H1 (cell line): ENCODE measurements around the gene CCDC136. TPM values are rescaled to one million over a fixed set of nuclear protein-coding genes. Genes with fewer than 3 reads are reported as not detected.
A peak's percentile ranks its signal among the peaks of the same experiment; 100 is the strongest.

ENCODE experiments used
- CTCF ChIA-PET: fragments of 300-600 bp; sonication (Branson Sonifier 250); formaldehyde crosslinking; loops from one replicate; lab custom pipeline; 2021; ENCODE audit not compliant: partially characterized antibody; lab: Charles Lee
- POLR2A ChIA-PET: fragments of 300-600 bp; sonication (Branson Sonifier 250); formaldehyde crosslinking; loops from one replicate; lab custom pipeline; 2021; ENCODE audit warnings: inconsistent platforms; ENCODE audit not compliant: partially characterized antibody; lab: Charles Lee
- DNase-seq, 2 experiments: peaks; one replicate each; pipeline versions ENCODE4 v3.0.0 to v3.0.0-alpha.2; 2010 to 2022; ENCODE audit warnings: low spot score in 2 of 2, low read depth in 1 of 2, mixed read lengths in 1 of 2
- FAIRE-seq: peaks from 2 replicates; lab custom pipeline; 2011; peaks lifted over from hg19 to GRCh38; lab: Jason Lieb, UNC
- H2AFZ ChIP-seq: 2 replicates; pipeline ENCODE4 v1.8.1; 2012; ENCODE audit warnings: low read length, inconsistent platforms
- H2AK5ac ChIP-seq: 2 replicates; pipeline ENCODE4 v1.6.1; 2013; ENCODE audit warnings: low read depth, low read length
- H2BK120ac ChIP-seq: replicated peaks from 2 replicates; pipeline ENCODE3; 2013; ENCODE audit warnings: low read depth, low read length, inconsistent platforms
- H2BK12ac ChIP-seq: 2 replicates; pipeline ENCODE4 v1.6.1; 2013; ENCODE audit warnings: low read depth, low read length
- H2BK15ac ChIP-seq: 2 replicates; pipeline ENCODE4 v1.6.1; 2013; ENCODE audit warnings: low read length
- H2BK20ac ChIP-seq: 2 replicates; pipeline ENCODE4 v1.6.1; 2013; ENCODE audit warnings: low read length
- H2BK5ac ChIP-seq: 2 replicates; pipeline ENCODE4 v1.6.1; 2013; ENCODE audit warnings: low read depth, low read length
- H3K14ac ChIP-seq: 2 replicates; pipeline ENCODE4 v1.6.1; 2013; ENCODE audit warnings: inconsistent platforms; ENCODE audit not compliant: insufficient read length
- H3K18ac ChIP-seq: 2 replicates; pipeline ENCODE4 v1.6.1; 2013; ENCODE audit warnings: low read length; ENCODE audit errors: extremely low read depth
- H3K23ac ChIP-seq: 2 replicates; pipeline ENCODE4 v1.6.1; 2013; ENCODE audit warnings: inconsistent platforms; ENCODE audit not compliant: insufficient read length
- H3K23me2 ChIP-seq: 2 replicates; pipeline ENCODE4 v1.6.1; 2013; ENCODE audit warnings: low read depth, low read length
- H3K27ac ChIP-seq: 2 replicates; pipeline ENCODE4 v1.6.1; 2011; ENCODE audit warnings: low read depth, low read length, inconsistent platforms
- H3K27me3 ChIP-seq, 4 experiments: replicated peaks in 1 of 4; 1 replicate in 1 of 4; 2 replicates in 3 of 4; pipeline versions ENCODE4 v1.6.1 to v1.8.1; 2011 to 2013; ENCODE audit warnings: low read length in 3 of 4, mild to moderate bottlenecking in 3 of 4, inconsistent platforms in 2 of 4, mixed read lengths in 2 of 4, moderate library complexity in 1 of 4; ENCODE audit not compliant: control insufficient read depth in 3 of 4, insufficient read depth in 3 of 4; ENCODE audit errors: extremely low read depth in 1 of 4
- H3K36me3 ChIP-seq, 4 experiments: 2 replicates each; pipeline versions ENCODE4 v1.6.1 to v1.8.1; 2011 to 2013; ENCODE audit warnings: mild to moderate bottlenecking in 4 of 4, low read length in 3 of 4, moderate library complexity in 2 of 4, control low read depth in 1 of 4, inconsistent platforms in 1 of 4; ENCODE audit not compliant: insufficient read depth in 4 of 4, control insufficient read depth in 2 of 4
- H3K4ac ChIP-seq: replicated peaks from 2 replicates; pipeline ENCODE3; 2013; ENCODE audit warnings: low read length, low read depth, mixed read lengths, inconsistent platforms; ENCODE audit not compliant: insufficient read length
- H3K4me1 ChIP-seq, 4 experiments: replicated peaks in 1 of 4; 1 replicate in 1 of 4; 2 replicates in 3 of 4; pipeline versions ENCODE4 v1.6.1 to v1.8.1; 2011 to 2013; ENCODE audit warnings: low read length in 3 of 4, inconsistent platforms in 2 of 4, mixed read lengths in 1 of 4; ENCODE audit not compliant: insufficient read depth in 4 of 4, control insufficient read depth in 3 of 4
- H3K4me2 ChIP-seq, 2 experiments: 2 replicates each; pipeline versions ENCODE4 v1.6.1 to v1.8.1; 2011 to 2013; ENCODE audit warnings: low read depth in 2 of 2, low read length in 2 of 2, control low read depth in 1 of 2, inconsistent platforms in 1 of 2, mild to moderate bottlenecking in 1 of 2; ENCODE audit not compliant: insufficient read depth in 1 of 2
- H3K4me3 ChIP-seq, 4 experiments: fragments of 200-600, 300-600 bp in 1 of 4; sonication (generic), shearing (Covaris generic), sonication (Bioruptor Twin) in 1 of 4; 2 replicates each; pipeline versions ENCODE4 v1.5.1 to v1.8.1; 2011 to 2016; ENCODE audit warnings: low read length in 4 of 4, low read depth in 3 of 4, control low read depth in 2 of 4, inconsistent platforms in 2 of 4, mild to moderate bottlenecking in 2 of 4, mixed read lengths in 1 of 4, moderate library complexity in 1 of 4; ENCODE audit not compliant: insufficient read depth in 2 of 4; ENCODE audit errors: extremely low read depth in 1 of 4
- H3K56ac ChIP-seq: replicated peaks from 2 replicates; pipeline ENCODE3; 2013; ENCODE audit warnings: low read depth, mild to moderate bottlenecking, mixed read lengths, low read length, inconsistent platforms; ENCODE audit not compliant: insufficient read length
- H3K79me1 ChIP-seq: 2 replicates; pipeline ENCODE4 v1.6.1; 2013; ENCODE audit warnings: low read depth, low read length, control low read depth
- H3K79me2 ChIP-seq, 2 experiments: 2 replicates each; pipeline versions ENCODE4 v1.6.1 to v1.8.1; 2012 to 2013; ENCODE audit warnings: low read length in 2 of 2, mild to moderate bottlenecking in 2 of 2, inconsistent platforms in 1 of 2; ENCODE audit not compliant: insufficient read depth in 2 of 2, control insufficient read depth in 1 of 2
- H3K9ac ChIP-seq, 4 experiments: replicated peaks in 1 of 4; 1 replicate in 1 of 4; 2 replicates in 3 of 4; pipeline versions ENCODE4 v1.6.1 to v1.8.1; 2011 to 2013; ENCODE audit warnings: low read depth in 3 of 4, low read length in 3 of 4, control low read depth in 2 of 4, mild to moderate bottlenecking in 2 of 4, moderate library complexity in 2 of 4, inconsistent platforms in 1 of 4; ENCODE audit errors: extremely low read depth in 1 of 4
- H3K9me3 ChIP-seq, 2 experiments: 2 replicates each; pipeline versions ENCODE4 v1.6.1 to v1.8.1; 2012 to 2013; ENCODE audit warnings: mild to moderate bottlenecking in 2 of 2, moderate library complexity in 2 of 2, control low read depth in 1 of 2, inconsistent platforms in 1 of 2, low read depth in 1 of 2, low read length in 1 of 2, mixed read lengths in 1 of 2; ENCODE audit not compliant: insufficient read depth in 2 of 2
- H4K20me1 ChIP-seq, 2 experiments: replicated peaks in 1 of 2; 2 replicates each; pipeline versions ENCODE3 to v1.8.1; 2011 to 2013; ENCODE audit warnings: inconsistent platforms in 2 of 2, low read length in 2 of 2, mild to moderate bottlenecking in 1 of 2; ENCODE audit not compliant: insufficient read depth in 2 of 2, control insufficient read depth in 1 of 2
- H4K5ac ChIP-seq: 2 replicates; pipeline ENCODE4 v1.6.1; 2013; ENCODE audit warnings: low read length, low read depth, mixed read lengths, inconsistent platforms; ENCODE audit not compliant: insufficient read length
- H4K8ac ChIP-seq: 2 replicates; pipeline ENCODE4 v1.8.0; 2013; ENCODE audit warnings: mild to moderate bottlenecking, moderate library complexity, low read length, inconsistent platforms; ENCODE audit not compliant: insufficient read depth; ENCODE audit errors: extremely low read depth
- H4K91ac ChIP-seq: replicated peaks from 2 replicates; pipeline ENCODE3; 2013; ENCODE audit warnings: low read length, mixed read lengths, inconsistent platforms; ENCODE audit not compliant: insufficient read length
- ASH2L ChIP-seq: fragments of 200-600, 300-600 bp; sonication (generic); IDR thresholded peaks from one replicate; pipeline ENCODE4 v1.7.1; 2017; ENCODE audit warnings: low read length
- CEBPB ChIP-seq: IDR thresholded peaks from 2 replicates; pipeline ENCODE4 v1.6.1; 2012; ENCODE audit warnings: low read depth, low read length
- HDAC6 ChIP-seq: IDR thresholded peaks from one replicate; pipeline ENCODE4 v1.7.1; 2012; ENCODE audit warnings: low read depth, mild to moderate bottlenecking, inconsistent platforms, low read length, moderate library complexity
- MAFK ChIP-seq: IDR thresholded peaks from 2 replicates; pipeline ENCODE4 v1.6.1; 2012; ENCODE audit warnings: low read depth, mild to moderate bottlenecking, improper control_type of control experiment, low read length
- SIN3A ChIP-seq, 2 experiments: IDR thresholded peaks in 1 of 2; conservative IDR thresholded peaks in 1 of 2; 2 replicates each; pipeline ENCODE4 v1.6.1; 2011 to 2012; ENCODE audit warnings: low read length in 2 of 2, improper control_type of control experiment in 1 of 2, low read depth in 1 of 2, mild to moderate bottlenecking in 1 of 2
- SP4 ChIP-seq: IDR thresholded peaks from 2 replicates; pipeline ENCODE4 v1.6.1; 2012; ENCODE audit warnings: low read length, inconsistent platforms
- YY1 ChIP-seq: IDR thresholded peaks from 2 replicates; pipeline ENCODE4 v1.6.1; 2011; ENCODE audit warnings: low read depth, mild to moderate bottlenecking, low read length
- WGBS, 2 experiments: shearing (Covaris generic) in 1 of 2; methylation state at CpG; one replicate each; pipeline versions ENCODE4 v1.1.6 to v1.1.7; 2013 to 2015; ENCODE audit warnings: low lambda C conversion rate in 2 of 2, mixed read lengths in 2 of 2, inconsistent platforms in 1 of 2, low coverage in 1 of 2, missing lambda C conversion rate in 1 of 2; ENCODE audit not compliant: insufficient replicate concordance in 2 of 2, insufficient coverage in 1 of 2, insufficient read length in 1 of 2; ENCODE audit errors: extremely low coverage in 1 of 2, missing lambda C conversion rate in 1 of 2; 5-methylcytosine and 5-hydroxymethylcytosine counted together
- polyA plus RNA-seq, 7 experiments: library from polyadenylated mRNA; depleted of rRNA in 3 of 7; stranded (reverse) in 5 of 7; unstranded in 2 of 7; fragments of >200 nt in 5 of 7; fragments of 200-250 nt in 2 of 7; gene quantifications; 1 replicate in 5 of 7; 2 replicates in 1 of 7; 4 replicates in 1 of 7; pipeline versions ENCODE4 v1.2.1 to v1.2.3, GENCODE V29; 2011 to 2013; ENCODE audit warnings: missing spikeins in 2 of 7, mixed read lengths in 2 of 7
- total RNA-seq: library from RNA; stranded (reverse); fragmentation: NEBNext Ultra II Directional; extraction: Animal tissue kit (Norgen Biotek cat#: 25700); gene quantifications from 2 replicates; pipeline ENCODE4 v1.2.1, GENCODE V29; 2021
- TF ChIP-seq, protein P1 (sequence below), 3 experiments: IDR thresholded peaks; 1 replicate in 2 of 3; 2 replicates in 1 of 3; pipeline versions ENCODE4 v1.5.1 to v1.6.1; 2011; ENCODE audit warnings: low read length in 3 of 3, mild to moderate bottlenecking in 3 of 3, inconsistent platforms in 2 of 3, low read depth in 1 of 3, moderate library complexity in 1 of 3; ENCODE audit not compliant: insufficient read depth in 1 of 3; ENCODE audit errors: control extremely low read depth in 1 of 3

Gene CCDC136
- total and polyA plus RNA-seq, 2 of the 8 experiments (the other 6 are each of a cell fraction or from before 2014, with no cell fraction given): 35.6 to 47.7 TPM

DNA sequence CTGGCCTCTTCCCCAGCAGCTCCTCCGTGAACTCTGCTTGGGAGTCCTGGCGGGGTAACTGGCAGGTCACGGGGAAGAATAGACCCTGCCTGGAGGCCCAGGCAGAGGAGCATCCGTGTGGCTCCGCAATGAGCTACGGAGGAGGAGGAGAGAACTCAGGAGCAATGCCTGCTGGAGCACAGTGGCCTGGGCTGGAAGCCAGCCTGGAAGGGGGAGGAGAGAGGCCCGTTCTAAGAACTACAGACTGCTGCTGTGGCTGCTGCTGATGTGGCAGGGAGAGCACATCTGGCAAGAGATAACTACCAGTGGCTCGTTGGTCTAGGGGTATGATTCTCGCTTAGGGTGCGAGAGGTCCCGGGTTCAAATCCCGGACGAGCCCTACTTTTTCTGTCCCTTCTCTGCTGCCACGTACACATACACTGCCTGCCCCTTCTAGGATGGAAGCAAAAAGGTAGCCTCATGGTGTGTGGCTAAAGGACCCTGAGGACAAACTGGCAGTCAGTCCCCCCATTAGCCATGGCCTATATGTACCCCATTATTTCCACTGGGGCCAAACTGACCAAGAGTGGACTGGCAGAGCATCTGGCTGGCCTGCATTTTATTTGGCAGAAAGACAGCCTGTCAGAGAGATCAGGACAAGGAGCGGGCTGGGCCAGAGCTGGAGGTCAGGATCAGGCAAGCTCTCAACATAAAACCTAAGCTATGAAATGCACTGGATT, 8.5 kb upstream of the CCDC136 start:
- DNase-seq: peak; percentile 91 to 99
- POLR2A ChIA-PET: interaction anchor here (0.9 to 2.2 kb wide), 9 partner anchors 9 to 101 kb away, joined by 3 to 14 read pairs (median 4); no protein-coding TSS in a partner anchor
- H2BK120ac ChIP-seq: no peak overlapping the region
- H3K36me3 ChIP-seq: no peaks in the 10 kb centered on the region
- no peak overlapping the region for H4K91ac ChIP-seq
- H2BK12ac ChIP-seq: no peak overlapping the region
- H3K27ac ChIP-seq: no peak overlapping the region; the same call in 1 of the 2 replicates
- H3K18ac ChIP-seq: no peak overlapping the region
- no peak overlapping the region for H2BK15ac ChIP-seq
- no peak overlapping the region for H2BK20ac ChIP-seq
- H2AFZ ChIP-seq: peak overlapping the region; percentile 79
- H2AK5ac ChIP-seq: no peak overlapping the region
- H3K27me3 ChIP-seq: no peaks in the 10 kb centered on the region
- peaks cover 4% of the 10 kb centered on the region for H3K23me2 ChIP-seq
- no peak overlapping the region; the same call in 1 of the 2 replicates for H4K8ac ChIP-seq
- H3K4ac ChIP-seq: no peak overlapping the region
- H3K9me3 ChIP-seq: no peaks in the 10 kb centered on the region
- WGBS, 2 experiments: 11% methylated on average over 15 of the region's 15 CpGs; no CpG with 5 or more reads in 1 of the 2 experiments
- no peak overlapping the region for H2BK5ac ChIP-seq
- H3K14ac ChIP-seq: no peak overlapping the region
- H3K4me1 ChIP-seq: peaks cover 0 to 3% (median 1%) of the 10 kb centered on the region in 4 experiments; a peak in 4 of 7 replicates
- no peaks in the 10 kb centered on the region for H4K20me1 ChIP-seq
- no peak overlapping the region for H3K23ac ChIP-seq
- H4K5ac ChIP-seq: no peak overlapping the region
- no peaks in the 10 kb centered on the region for H3K79me2 ChIP-seq
- no peaks in the 10 kb centered on the region for H3K79me1 ChIP-seq
- H3K9ac ChIP-seq: peak overlapping the region in 2 of 4 experiments; percentile 22 to 58; a peak in 3 of 7 replicates
- CTCF ChIA-PET: interaction anchor here (0.6 to 1.5 kb wide), 8 partner anchors 11 to 448 kb away, joined by 3 to 5 read pairs (median 3); no protein-coding TSS in a partner anchor
- FAIRE-seq: peak; percentile 89
- H3K4me2 ChIP-seq: peak overlapping the region; percentile 60 to 95
- H3K4me3 ChIP-seq: peak overlapping the region; percentile 53 to 69 (median 60)
- H3K56ac ChIP-seq: no peak overlapping the region
- TF ChIP-seq CEBPB: peak; percentile 68; the same call in 1 of the 2 replicates
- 0 out of 2 replicates have a peak, but pooled peaks have one; percentile 32 for TF ChIP-seq YY1
- TF ChIP-seq, protein P1, sequence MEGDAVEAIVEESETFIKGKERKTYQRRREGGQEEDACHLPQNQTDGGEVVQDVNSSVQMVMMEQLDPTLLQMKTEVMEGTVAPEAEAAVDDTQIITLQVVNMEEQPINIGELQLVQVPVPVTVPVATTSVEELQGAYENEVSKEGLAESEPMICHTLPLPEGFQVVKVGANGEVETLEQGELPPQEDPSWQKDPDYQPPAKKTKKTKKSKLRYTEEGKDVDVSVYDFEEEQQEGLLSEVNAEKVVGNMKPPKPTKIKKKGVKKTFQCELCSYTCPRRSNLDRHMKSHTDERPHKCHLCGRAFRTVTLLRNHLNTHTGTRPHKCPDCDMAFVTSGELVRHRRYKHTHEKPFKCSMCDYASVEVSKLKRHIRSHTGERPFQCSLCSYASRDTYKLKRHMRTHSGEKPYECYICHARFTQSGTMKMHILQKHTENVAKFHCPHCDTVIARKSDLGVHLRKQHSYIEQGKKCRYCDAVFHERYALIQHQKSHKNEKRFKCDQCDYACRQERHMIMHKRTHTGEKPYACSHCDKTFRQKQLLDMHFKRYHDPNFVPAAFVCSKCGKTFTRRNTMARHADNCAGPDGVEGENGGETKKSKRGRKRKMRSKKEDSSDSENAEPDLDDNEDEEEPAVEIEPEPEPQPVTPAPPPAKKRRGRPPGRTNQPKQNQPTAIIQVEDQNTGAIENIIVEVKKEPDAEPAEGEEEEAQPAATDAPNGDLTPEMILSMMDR (IDR thresholded peaks at IDR 0.05; ENCODE audit: control extremely low read depth in 1 of 3, insufficient read depth in 1 of 3, low read depth in 1 of 3, low read length in 3 of 3): no peak
- peak; percentile 77 for TF ChIP-seq HDAC6
- 0 out of 4 replicates have a peak, but pooled peaks of 1 of the 2 experiments have one; percentile 32 for TF ChIP-seq SIN3A (conservative IDR thresholded peaks at IDR 0.05 in 1 of 2, IDR thresholded peaks at IDR 0.05 in 1 of 2; ENCODE audit: low read depth in 1 of 2, low read length in 2 of 2)
- TF ChIP-seq MAFK: peak; percentile 81; the same call in 1 of the 2 replicates
- TF ChIP-seq SP4: no peak
- peak; percentile 93 for TF ChIP-seq ASH2L
